HG03432 (cell line): ENCODE measurements around the gene TMEM107.
"Not testable (repeated sequence)": the region's sequence is repeated elsewhere in the genome, so short reads cannot be mapped to it uniquely, and the experiment has no call there.

ENCODE experiments used
- ATAC-seq: cut with Tn5 transposase; IDR thresholded peaks from one replicate; pipeline ENCODE4 v1.9.1; 2021; ENCODE audit warnings: mild to moderate bottlenecking, moderate library complexity; ENCODE audit not compliant: unreplicated experiment

TMEM107 gene

GRCh38 chr17:8189711-8190477 is 13.7 kb upstream of the TMEM107 start, which contains the start of gene BORCS6:
Gene BORCS6, minus strand, starts transcription at chr17:8190180. Its CDS starts 40 bp downstream, at chr17:8190140.
- peak; percentile 54 for ATAC-seq

GRCh38 chr17:8189041-8189710 is 13.0 kb upstream of the TMEM107 start:
- ATAC-seq: no peak

GRCh38 chr17:8188263-8188839 is 12.2 kb upstream of the TMEM107 start:
- ATAC-seq: no peak

GRCh38 chr17:8187517-8188262 is 11.5 kb upstream of the TMEM107 start:
- peak; percentile 20 for ATAC-seq

GRCh38 chr17:8186787-8187516 is 10.8 kb upstream of the TMEM107 start:
- ATAC-seq: peak; percentile 27

DNA sequence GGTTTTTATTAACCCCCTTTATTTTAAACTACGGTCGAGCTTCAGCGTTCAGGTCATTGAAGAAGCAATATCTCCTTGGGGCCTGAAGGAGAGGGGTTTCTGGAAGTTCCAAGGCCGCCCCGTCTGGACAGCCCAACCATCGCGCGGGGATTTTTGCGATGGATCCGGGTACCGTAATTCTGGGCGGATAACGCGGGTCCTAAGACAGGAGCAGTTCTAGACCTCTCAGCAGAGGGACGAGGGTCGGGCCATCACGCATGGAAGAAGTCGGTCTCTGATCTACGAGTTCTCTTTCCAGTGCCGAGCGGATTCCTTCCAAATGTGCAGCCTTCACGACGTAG is 10.2 kb upstream of the TMEM107 start:
- no peak for ATAC-seq

GRCh38 chr17:8185582-8186445 is 9.6 kb upstream of the TMEM107 start:
- ATAC-seq: peak; percentile 24

DNA sequence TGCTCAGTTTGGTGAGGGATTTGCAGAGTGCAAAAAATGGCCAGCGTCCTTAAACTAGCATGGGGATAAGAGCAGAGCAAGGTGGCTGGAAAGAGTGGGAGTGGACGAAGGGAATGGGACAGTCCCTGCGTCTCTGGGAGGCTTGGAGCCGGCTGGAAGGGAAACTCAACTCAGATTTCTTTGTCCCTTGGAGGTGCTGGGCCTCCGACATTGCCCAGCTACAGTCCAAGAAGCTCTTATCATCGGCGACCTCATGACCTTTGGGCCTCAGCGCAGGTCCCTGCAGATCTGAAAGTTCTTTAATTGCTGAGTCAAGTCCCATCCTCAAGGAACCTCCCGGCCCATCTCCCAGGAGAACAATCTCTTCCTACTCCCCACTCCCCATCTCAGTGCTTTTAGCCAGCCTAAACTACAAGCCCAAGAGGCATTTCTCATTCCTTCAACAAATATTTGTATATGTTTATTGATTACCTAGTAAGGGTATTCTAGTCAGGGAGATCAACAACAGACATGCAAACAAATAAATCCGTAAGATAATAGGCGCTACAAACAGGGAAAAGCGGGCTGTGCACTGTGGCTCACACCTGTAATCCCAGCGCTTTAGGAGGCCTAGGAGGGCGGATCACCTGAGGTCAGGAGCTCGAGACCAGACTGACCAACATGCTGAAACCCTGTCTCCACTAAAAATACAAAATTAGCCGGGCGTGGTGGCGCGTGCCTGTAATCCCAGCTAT is 985 bp upstream of the TMEM107 start:
- no peak for ATAC-seq

GRCh38 chr17:8175795-8176196 is 384 bp downstream of the TMEM107 start:
- peak; percentile 7 for ATAC-seq

- ATAC-seq: no peak
Observed at GRCh38 chr17:8173871-8174322, 2.3 kb downstream of the TMEM107 start.

GRCh38 chr17:8173056-8173870 is 2.9 kb downstream of the TMEM107 start:
- peak; percentile 69 for ATAC-seq

GRCh38 chr17:8170186-8170585 is 6.0 kb downstream of the TMEM107 start:
- not testable (repeated sequence) for ATAC-seq

GRCh38 chr17:8167526-8167925 is 8.7 kb downstream of the TMEM107 start:
- ATAC-seq: no peak

GRCh38 chr17:8166731-8167130 is 9.4 kb downstream of the TMEM107 start:
- no peak for ATAC-seq

DNA sequence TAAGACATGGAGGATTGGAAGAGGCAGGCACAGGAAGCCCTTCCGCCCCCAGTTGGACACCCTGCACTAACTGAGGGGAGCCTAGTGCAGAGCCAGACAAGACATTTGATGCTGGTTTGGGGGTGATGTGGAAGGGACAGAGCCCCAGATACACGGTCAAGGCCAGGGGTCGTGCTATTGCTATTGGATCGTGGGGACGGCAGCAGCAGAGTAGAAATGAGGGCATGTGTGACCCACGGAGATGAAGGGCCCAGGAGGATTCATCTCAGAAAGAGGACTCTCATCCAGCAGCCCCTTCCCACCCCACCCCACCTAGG is 11.4 kb downstream of the TMEM107 start:
- no peak for ATAC-seq

GRCh38 chr17:8163978-8164814 is 12.0 kb downstream of the TMEM107 start:
- no peak for ATAC-seq
